ENCODE data around the gene DEPP1. TPM values are rescaled to one million over a fixed set of nuclear protein-coding genes. Genes with fewer than 3 reads are reported as not detected.
A peak's percentile ranks its signal among the peaks of the same experiment; 100 is the strongest.

DEPP1 gene
- total RNA-seq, 2 donors from 2014 or later = 226 to 230 TPM

GRCh38 chr10:44991571-44991970 is 13.0 kb upstream of the DEPP1 start:
- ATAC-seq = peak; percentile 35
- peak; percentile 79 to 88 (median 85) for DNase-seq
- Histone ChIP-seq H3K36me3 (replicated peaks in 1 of 2; ENCODE audit: insufficient read depth in 1 of 2, low read depth in 2 of 2) (no peaks in the 10 kb centered on the region), H3K27ac (peak overlapping the region; percentile 79 to 92 (median 86)), H3K9me3 (no peaks in the 10 kb centered on the region), H3K4me3 (no peak overlapping the region), H3K27me3 (no peaks in the 10 kb centered on the region), H3K4me1 (peaks cover 87% of the 10 kb centered on the region)
- TF ChIP-seq, protein P1, sequence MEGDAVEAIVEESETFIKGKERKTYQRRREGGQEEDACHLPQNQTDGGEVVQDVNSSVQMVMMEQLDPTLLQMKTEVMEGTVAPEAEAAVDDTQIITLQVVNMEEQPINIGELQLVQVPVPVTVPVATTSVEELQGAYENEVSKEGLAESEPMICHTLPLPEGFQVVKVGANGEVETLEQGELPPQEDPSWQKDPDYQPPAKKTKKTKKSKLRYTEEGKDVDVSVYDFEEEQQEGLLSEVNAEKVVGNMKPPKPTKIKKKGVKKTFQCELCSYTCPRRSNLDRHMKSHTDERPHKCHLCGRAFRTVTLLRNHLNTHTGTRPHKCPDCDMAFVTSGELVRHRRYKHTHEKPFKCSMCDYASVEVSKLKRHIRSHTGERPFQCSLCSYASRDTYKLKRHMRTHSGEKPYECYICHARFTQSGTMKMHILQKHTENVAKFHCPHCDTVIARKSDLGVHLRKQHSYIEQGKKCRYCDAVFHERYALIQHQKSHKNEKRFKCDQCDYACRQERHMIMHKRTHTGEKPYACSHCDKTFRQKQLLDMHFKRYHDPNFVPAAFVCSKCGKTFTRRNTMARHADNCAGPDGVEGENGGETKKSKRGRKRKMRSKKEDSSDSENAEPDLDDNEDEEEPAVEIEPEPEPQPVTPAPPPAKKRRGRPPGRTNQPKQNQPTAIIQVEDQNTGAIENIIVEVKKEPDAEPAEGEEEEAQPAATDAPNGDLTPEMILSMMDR (IDR thresholded peaks at IDR 0.05) = no peak
- peak in 1 of 3 donors; percentile 4 for TF ChIP-seq POLR2A (IDR thresholded peaks at IDR 0.05)
- intact Hi-C loops (cut with DNase I) = no loop called here
- WGBS, 2 donors = 28 to 32% methylated on average over 5 of the region's 5 CpGs

DNA sequence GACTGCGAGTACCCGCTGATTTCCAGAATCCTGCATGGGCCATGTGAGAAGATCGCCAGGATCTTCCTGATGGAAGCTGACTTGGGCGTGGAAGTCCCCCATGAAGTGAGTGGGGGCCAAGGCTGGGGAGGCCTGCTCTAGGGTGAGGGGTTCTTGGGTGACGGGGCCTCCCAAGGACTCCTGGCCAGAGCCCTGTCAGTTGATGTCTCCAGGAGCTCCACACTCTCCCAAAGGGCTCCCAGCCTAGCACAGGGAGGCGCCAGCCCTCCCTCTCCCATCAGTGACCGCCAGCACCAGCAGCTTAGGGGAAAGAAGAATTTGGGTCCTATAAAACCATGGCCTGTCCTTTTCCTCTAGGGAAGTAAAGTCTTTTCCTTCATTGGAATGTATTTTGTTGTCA is 12.4 kb upstream of the DEPP1 start:
- ATAC-seq = no peak
- peak in 1 of 4 donors; percentile 7 for DNase-seq
- intact Hi-C loops (cut with DNase I) = no loop called here
- Histone ChIP-seq H3K36me3 (replicated peaks in 1 of 2; ENCODE audit: insufficient read depth in 1 of 2, low read depth in 2 of 2) (no peaks in the 10 kb centered on the region), H3K4me3 (no peak overlapping the region), H3K4me1 (peaks cover 81% of the 10 kb centered on the region), H3K27me3 (no peaks in the 10 kb centered on the region), H3K27ac (peak overlapping the region; percentile 79 to 92 (median 86)), H3K9me3 (no peaks in the 10 kb centered on the region)
- TF ChIP-seq, protein P1 (IDR thresholded peaks at IDR 0.05) = no peak
- no peak for TF ChIP-seq POLR2A (IDR thresholded peaks at IDR 0.05)
- 95 to 98% methylated on average over 6 to 7 of the region's 7 CpGs for WGBS, 2 donors

DNA sequence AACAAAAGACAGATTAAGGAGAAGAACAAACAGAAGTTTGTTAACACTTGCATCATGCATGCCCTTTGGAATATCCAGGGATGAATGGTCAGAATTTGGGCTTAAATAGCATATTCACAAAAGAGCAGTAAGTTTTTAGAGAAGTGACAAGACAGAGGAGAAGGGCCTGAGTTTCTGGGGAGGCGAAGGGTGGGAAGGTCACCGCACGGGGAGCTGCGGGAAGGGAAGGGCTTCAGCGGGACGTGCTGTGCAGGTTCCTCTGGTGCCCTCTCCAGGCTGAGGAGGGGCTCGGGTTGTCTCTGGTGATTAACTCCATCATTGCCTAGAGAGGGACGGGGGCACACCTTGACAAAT is 11.7 kb upstream of the DEPP1 start:
- no peaks in the 10 kb centered on the region for H3K27me3 ChIP-seq
- intact Hi-C loops (cut with DNase I) = no loop called here
- ATAC-seq = no peak
- no peaks in the 10 kb centered on the region for H3K36me3 ChIP-seq (replicated peaks in 1 of 2; ENCODE audit: insufficient read depth in 1 of 2, low read depth in 2 of 2)
- no peak for TF ChIP-seq POLR2A (IDR thresholded peaks at IDR 0.05)
- TF ChIP-seq, protein P1 (IDR thresholded peaks at IDR 0.05) = peak in 6 of 7 experiments; percentile 9 to 48 (median 32)
- H3K27ac ChIP-seq = peak overlapping the region; percentile 79 to 92 (median 86)
- peaks cover 81% of the 10 kb centered on the region for H3K4me1 ChIP-seq
- WGBS, 2 donors = 22 to 34% methylated on average over 8 of the region's 8 CpGs
- peak in 3 of 4 donors; percentile 20 to 63 (median 51) for DNase-seq
- no peak overlapping the region for H3K4me3 ChIP-seq
- H3K9me3 ChIP-seq = no peaks in the 10 kb centered on the region

DNA sequence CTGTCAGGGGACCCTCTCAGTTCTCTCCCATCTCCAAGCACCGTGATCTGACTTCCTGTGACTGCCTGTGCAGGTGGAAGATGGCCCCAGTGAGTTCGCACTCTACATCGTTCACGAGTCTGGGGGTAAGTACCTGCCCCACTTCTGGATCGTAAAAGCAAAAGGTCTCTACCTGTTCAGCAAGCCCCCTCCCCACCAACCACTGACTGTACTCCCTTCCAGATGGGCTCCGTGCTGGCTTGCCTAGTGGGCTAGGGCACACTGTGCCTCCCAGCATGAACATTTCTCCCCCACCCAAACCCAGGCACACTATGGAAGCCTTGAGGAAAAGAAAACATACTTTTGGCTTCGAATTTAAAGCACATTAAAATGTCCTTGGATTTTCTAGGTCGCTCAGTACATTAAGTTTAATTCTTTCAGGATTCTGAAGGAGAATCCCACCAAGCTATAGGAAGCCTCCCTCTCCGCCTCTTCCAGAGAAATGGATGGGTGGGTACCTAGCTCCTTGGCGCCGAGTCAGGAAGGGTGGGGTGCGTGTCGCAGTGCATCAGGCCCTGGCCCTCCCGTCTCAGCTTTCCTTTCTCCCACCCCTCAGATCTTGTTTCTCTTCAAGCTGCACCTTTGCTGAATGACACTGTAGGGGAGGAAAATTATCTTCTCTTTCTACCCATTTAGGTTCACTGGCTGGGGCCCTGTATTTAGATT is 11.1 kb upstream of the DEPP1 start:
- no peaks in the 10 kb centered on the region for H3K36me3 ChIP-seq (replicated peaks in 1 of 2; ENCODE audit: insufficient read depth in 1 of 2, low read depth in 2 of 2)
- no peak overlapping the region for H3K4me3 ChIP-seq
- TF ChIP-seq POLR2A (IDR thresholded peaks at IDR 0.05) = no peak
- TF ChIP-seq, protein P1 (IDR thresholded peaks at IDR 0.05) = no peak
- H3K27me3 ChIP-seq = no peaks in the 10 kb centered on the region
- no peaks in the 10 kb centered on the region for H3K9me3 ChIP-seq
- intact Hi-C loops (cut with DNase I) = no loop called here
- ATAC-seq (no peak), DNase-seq (peak in 2 of 4 donors; percentile 2 to 25)
- peak overlapping the region; percentile 79 to 92 (median 86) for H3K27ac ChIP-seq
- 54 to 68% methylated on average over 11 to 14 of the region's 14 CpGs for WGBS, 2 donors
- H3K4me1 ChIP-seq = peaks cover 81% of the 10 kb centered on the region
